ENCODE measurements around the gene TXNDC2.

Gene TXNDC2

GRCh38 chr18:9913151-9913525 lies 27.4 kb downstream of the TXNDC2 start:
- TF ChIP-seq, protein P1, sequence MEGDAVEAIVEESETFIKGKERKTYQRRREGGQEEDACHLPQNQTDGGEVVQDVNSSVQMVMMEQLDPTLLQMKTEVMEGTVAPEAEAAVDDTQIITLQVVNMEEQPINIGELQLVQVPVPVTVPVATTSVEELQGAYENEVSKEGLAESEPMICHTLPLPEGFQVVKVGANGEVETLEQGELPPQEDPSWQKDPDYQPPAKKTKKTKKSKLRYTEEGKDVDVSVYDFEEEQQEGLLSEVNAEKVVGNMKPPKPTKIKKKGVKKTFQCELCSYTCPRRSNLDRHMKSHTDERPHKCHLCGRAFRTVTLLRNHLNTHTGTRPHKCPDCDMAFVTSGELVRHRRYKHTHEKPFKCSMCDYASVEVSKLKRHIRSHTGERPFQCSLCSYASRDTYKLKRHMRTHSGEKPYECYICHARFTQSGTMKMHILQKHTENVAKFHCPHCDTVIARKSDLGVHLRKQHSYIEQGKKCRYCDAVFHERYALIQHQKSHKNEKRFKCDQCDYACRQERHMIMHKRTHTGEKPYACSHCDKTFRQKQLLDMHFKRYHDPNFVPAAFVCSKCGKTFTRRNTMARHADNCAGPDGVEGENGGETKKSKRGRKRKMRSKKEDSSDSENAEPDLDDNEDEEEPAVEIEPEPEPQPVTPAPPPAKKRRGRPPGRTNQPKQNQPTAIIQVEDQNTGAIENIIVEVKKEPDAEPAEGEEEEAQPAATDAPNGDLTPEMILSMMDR (IDR thresholded peaks at IDR 0.05; ENCODE audit: low read depth, low read length, missing control alignments) = no peak
- peak overlapping the region; percentile 95 for H3K4me3 ChIP-seq (ENCODE audit: low read depth, low read length)
- no peak for DNase-seq (ENCODE audit: low read depth)

DNA sequence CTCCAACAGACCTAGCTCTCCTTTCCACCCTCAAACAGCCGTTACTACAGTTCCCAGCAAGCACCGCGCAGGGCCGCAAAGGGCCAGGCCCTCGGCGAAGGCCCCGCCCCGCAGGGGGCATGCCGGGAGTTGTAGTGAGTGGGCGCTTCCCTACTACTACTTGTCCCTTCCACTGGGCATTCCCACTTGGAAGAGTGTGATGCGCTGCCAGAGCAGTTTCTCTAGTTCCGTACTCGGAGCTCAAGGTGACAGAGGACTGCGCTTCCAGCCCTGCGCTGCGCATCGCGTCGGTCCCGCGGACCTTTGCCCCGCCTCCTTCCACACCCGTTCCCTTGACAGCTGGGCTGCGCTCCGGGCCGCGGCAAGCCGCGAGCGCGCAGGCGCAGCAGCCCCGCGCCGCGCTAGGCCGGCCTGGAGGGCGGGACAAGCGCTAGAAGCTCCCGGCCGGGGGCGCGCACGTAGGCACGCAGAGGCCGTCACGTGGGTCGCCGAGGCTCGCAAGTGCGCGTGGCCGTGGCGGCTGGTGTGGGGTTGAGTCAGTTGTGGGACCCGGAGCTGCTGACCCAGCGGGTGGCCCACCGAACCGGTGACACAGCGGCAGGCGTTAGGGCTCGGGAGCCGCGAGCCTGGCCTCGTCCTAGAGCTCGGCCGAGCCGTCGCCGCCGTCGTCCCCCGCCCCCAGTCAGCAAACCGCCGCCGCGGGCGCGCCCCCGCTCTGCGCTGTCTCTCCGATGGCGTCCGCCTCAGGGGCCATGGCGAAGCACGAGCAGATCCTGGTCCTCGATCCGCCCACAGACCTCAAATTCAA lies 28.0 kb downstream of the TXNDC2 start, which contains the start of gene VAPA:
Gene VAPA, plus strand, starts transcription at position 491 of the 808 bp plus-strand sequence. Its CDS starts 241 bp downstream, at position 732.
- peak within 1 kb of the TSS; percentile 95 for H3K4me3 ChIP-seq (ENCODE audit: low read depth, low read length)
- TF ChIP-seq, protein P1 (IDR thresholded peaks at IDR 0.05; ENCODE audit: low read depth, low read length, missing control alignments) = no peak

DNA sequence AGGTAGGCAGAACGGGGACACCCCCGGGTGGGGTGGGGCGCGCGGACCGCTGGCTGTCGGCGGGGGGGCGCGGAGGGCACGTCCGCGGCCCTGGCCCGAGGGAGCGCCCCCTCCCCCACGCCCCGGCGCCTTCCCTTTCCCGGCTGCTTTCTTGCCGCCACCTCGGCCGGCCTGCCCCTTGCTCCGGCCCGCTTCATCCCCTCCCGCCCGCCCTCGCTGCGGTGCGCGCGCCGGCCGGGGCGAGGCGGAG lies 28.5 kb downstream of the TXNDC2 start:
- TF ChIP-seq, protein P1 (IDR thresholded peaks at IDR 0.05; ENCODE audit: low read depth, low read length, missing control alignments) = no peak
- peak overlapping the region; percentile 95 for H3K4me3 ChIP-seq (ENCODE audit: low read depth, low read length)
- no peak for DNase-seq (ENCODE audit: low read depth)

More for the DNA sequence above, 28.0 kb downstream of the TXNDC2 start, which contains the start of gene VAPA:
- DNase-seq (ENCODE audit: low read depth) = peak; percentile 85

- TF ChIP-seq, protein P1 (IDR thresholded peaks at IDR 0.05; ENCODE audit: low read depth, low read length, missing control alignments) = no peak
- H3K4me3 ChIP-seq (ENCODE audit: low read depth, low read length) = peak overlapping the region; percentile 95
- peak; percentile 34 for DNase-seq (ENCODE audit: low read depth)
Observed at GRCh38 chr18:9914584-9915290, 29.0 kb downstream of the TXNDC2 start.

- DNase-seq (ENCODE audit: low read depth) = no peak
- TF ChIP-seq, protein P1 (IDR thresholded peaks at IDR 0.05; ENCODE audit: low read depth, low read length, missing control alignments) = no peak
- H3K4me3 ChIP-seq (ENCODE audit: low read depth, low read length) = peak overlapping the region; percentile 95
Observed at GRCh38 chr18:9915291-9916076, 29.7 kb downstream of the TXNDC2 start.

- DNase-seq (ENCODE audit: low read depth) = no peak
- TF ChIP-seq, protein P1 (IDR thresholded peaks at IDR 0.05; ENCODE audit: low read depth, low read length, missing control alignments) = no peak
- H3K4me3 ChIP-seq (ENCODE audit: low read depth, low read length) = peak overlapping the region; percentile 95
Observed at GRCh38 chr18:9916077-9916639, 30.4 kb downstream of the TXNDC2 start.
